ENCODE results near the gene B3GAT1. TPM values are rescaled to one million over a fixed set of nuclear protein-coding genes. Genes with fewer than 3 reads are reported as not detected.

B3GAT1 gene
- polyA plus RNA-seq, 3 donors: not detected

- no peak overlapping the region for H3K4me3 Mint-ChIP-seq
- intact Hi-C loops (cut with micrococcal nuclease): no loop called here
- H3K4me3 ChIP-seq (replicated peaks in 1 of 3; ENCODE audit: low read depth in 2 of 3, low read length in 3 of 3): no peak overlapping the region
- H2AFZ ChIP-seq (ENCODE audit: insufficient read depth, low read depth, low read length, poor library complexity, severe bottlenecking): no peak overlapping the region
- no peak for DNase-seq
- no peaks in the 10 kb centered on the region for H3K4me1 ChIP-seq (ENCODE audit: control insufficient read depth in 1 of 2, insufficient read depth in 2 of 2, low read length in 2 of 2)
- no peaks in the 10 kb centered on the region for H3K36me3 Mint-ChIP-seq
- no peaks in the 10 kb centered on the region for H3K36me3 ChIP-seq (replicated peaks in 1 of 2; ENCODE audit: control insufficient read depth in 1 of 2, insufficient read depth in 2 of 2, low read length in 2 of 2)
- peaks cover 0 to 11% of the 10 kb centered on the region in 2 donors for H3K9me3 ChIP-seq (replicated peaks in 1 of 2; ENCODE audit: control insufficient read depth in 1 of 2, insufficient read depth in 1 of 2, low read length in 2 of 2)
- peaks cover 0 to 6% (median 0%) of the 10 kb centered on the region in 7 donors for H3K9me3 Mint-ChIP-seq
- TF ChIP-seq, protein P1, sequence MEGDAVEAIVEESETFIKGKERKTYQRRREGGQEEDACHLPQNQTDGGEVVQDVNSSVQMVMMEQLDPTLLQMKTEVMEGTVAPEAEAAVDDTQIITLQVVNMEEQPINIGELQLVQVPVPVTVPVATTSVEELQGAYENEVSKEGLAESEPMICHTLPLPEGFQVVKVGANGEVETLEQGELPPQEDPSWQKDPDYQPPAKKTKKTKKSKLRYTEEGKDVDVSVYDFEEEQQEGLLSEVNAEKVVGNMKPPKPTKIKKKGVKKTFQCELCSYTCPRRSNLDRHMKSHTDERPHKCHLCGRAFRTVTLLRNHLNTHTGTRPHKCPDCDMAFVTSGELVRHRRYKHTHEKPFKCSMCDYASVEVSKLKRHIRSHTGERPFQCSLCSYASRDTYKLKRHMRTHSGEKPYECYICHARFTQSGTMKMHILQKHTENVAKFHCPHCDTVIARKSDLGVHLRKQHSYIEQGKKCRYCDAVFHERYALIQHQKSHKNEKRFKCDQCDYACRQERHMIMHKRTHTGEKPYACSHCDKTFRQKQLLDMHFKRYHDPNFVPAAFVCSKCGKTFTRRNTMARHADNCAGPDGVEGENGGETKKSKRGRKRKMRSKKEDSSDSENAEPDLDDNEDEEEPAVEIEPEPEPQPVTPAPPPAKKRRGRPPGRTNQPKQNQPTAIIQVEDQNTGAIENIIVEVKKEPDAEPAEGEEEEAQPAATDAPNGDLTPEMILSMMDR (IDR thresholded peaks at IDR 0.05): no peak
- no peaks in the 10 kb centered on the region for H4K20me1 ChIP-seq (ENCODE audit: insufficient read depth, low read length)
- H3K27ac ChIP-seq (ENCODE audit: low read depth in 1 of 2, low read length in 2 of 2): no peak overlapping the region
- no peak overlapping the region for H3K4me2 ChIP-seq (replicated peaks; ENCODE audit: extremely low read depth, low read length, poor library complexity, severe bottlenecking)
- H3K27ac Mint-ChIP-seq: no peak overlapping the region
- peaks cover 24 to 35% of the 10 kb centered on the region in 2 donors for H3K27me3 ChIP-seq (ENCODE audit: control insufficient read depth in 2 of 2, insufficient read depth in 2 of 2, low read length in 2 of 2)
- peaks cover 34 to 43% (median 37%) of the 10 kb centered on the region in 3 donors for H3K27me3 Mint-ChIP-seq (ENCODE audit: low read depth in 3 of 3)
- H3K79me2 ChIP-seq (ENCODE audit: insufficient read depth, low read length): no peaks in the 10 kb centered on the region
- WGBS (ENCODE audit: insufficient coverage): 84% methylated on average over 8 of the region's 10 CpGs
- no peaks in the 10 kb centered on the region for H3K4me1 Mint-ChIP-seq
- H3K9ac ChIP-seq (ENCODE audit: insufficient read depth, low read length, poor library complexity, severe bottlenecking): no peak overlapping the region
Measured at GRCh38 chr11:134416726-134417125, 4.7 kb upstream of the B3GAT1 start.

- Histone ChIP-seq H3K4me1 (ENCODE audit: control insufficient read depth in 1 of 2, insufficient read depth in 2 of 2, low read length in 2 of 2) (no peaks in the 10 kb centered on the region), H3K36me3 (replicated peaks in 1 of 2; ENCODE audit: control insufficient read depth in 1 of 2, insufficient read depth in 2 of 2, low read length in 2 of 2) (no peaks in the 10 kb centered on the region), H3K4me3 (replicated peaks in 1 of 3; ENCODE audit: low read depth in 2 of 3, low read length in 3 of 3) (no peak overlapping the region), H4K20me1 (ENCODE audit: insufficient read depth, low read length) (no peaks in the 10 kb centered on the region), H3K79me2 (ENCODE audit: insufficient read depth, low read length) (no peaks in the 10 kb centered on the region), H3K9ac (ENCODE audit: insufficient read depth, low read length, poor library complexity, severe bottlenecking) (no peak overlapping the region), H2AFZ (ENCODE audit: insufficient read depth, low read depth, low read length, poor library complexity, severe bottlenecking) (no peak overlapping the region), H3K4me2 (replicated peaks; ENCODE audit: extremely low read depth, low read length, poor library complexity, severe bottlenecking) (no peak overlapping the region), H3K27ac (ENCODE audit: low read depth in 1 of 2, low read length in 2 of 2) (no peak overlapping the region), H3K9me3 (replicated peaks in 1 of 2; ENCODE audit: control insufficient read depth in 1 of 2, insufficient read depth in 1 of 2, low read length in 2 of 2) (peaks cover 0 to 11% of the 10 kb centered on the region in 2 donors), H3K27me3 (ENCODE audit: control insufficient read depth in 2 of 2, insufficient read depth in 2 of 2, low read length in 2 of 2) (peaks cover 35 to 50% of the 10 kb centered on the region in 2 donors)
- intact Hi-C loops (cut with micrococcal nuclease): no loop called here
- Mint-ChIP-seq H3K9me3 (peaks cover 0 to 12% (median 0%) of the 10 kb centered on the region in 7 donors), H3K27me3 (ENCODE audit: low read depth in 3 of 3) (peaks cover 48 to 59% (median 50%) of the 10 kb centered on the region in 3 donors), H3K36me3 (no peaks in the 10 kb centered on the region), H3K27ac (no peak overlapping the region), H3K4me1 (peaks cover 2% of the 10 kb centered on the region), H3K4me3 (peak overlapping the region in 1 of 2 donors; percentile 66)
- no peak for DNase-seq
- 21% methylated on average over 4 of the region's 17 CpGs for WGBS (ENCODE audit: insufficient coverage)
- TF ChIP-seq, protein P1 (IDR thresholded peaks at IDR 0.05): no peak
Measured at GRCh38 chr11:134414766-134415765, 3.0 kb upstream of the B3GAT1 start.

All from CD14-positive monocyte (primary cell).